Fibroblast of skin of left quadriceps (primary cell): Measurements from ENCODE around the gene ERCC4.

Source experiments
- DNase-seq, 2 experiments: peaks; one replicate each; pipeline ENCODE4 v3.0.0-alpha.2; 2013; ENCODE audit warnings: low read depth in 2 of 2

Gene ERCC4

GRCh38 chr16:13994239-13995106 lies 74.5 kb downstream of the ERCC4 start:
- no peak for DNase-seq

DNA sequence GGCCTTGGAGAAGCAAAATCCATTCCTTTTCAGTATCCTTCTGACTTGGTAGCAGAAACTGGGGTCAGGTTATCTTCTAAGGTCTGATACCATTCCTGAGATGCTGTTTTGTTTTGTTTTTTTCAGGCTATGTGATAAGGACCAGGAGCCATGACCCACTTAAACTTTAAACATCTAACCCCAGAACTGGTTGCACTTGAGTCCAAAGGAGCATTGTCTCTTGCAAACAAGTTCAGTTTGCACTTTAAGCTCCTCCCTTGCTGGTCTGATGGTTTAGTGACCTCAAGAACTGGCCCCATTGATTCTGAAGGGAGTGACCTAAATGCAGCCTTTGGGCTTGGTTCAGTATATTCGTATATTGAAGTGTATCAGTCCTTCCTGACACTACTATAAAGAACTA lies 75.2 kb downstream of the ERCC4 start:
- DNase-seq, result no peak

GRCh38 chr16:13996778-13997288 lies 76.9 kb downstream of the ERCC4 start:
- DNase-seq, result no peak

DNA sequence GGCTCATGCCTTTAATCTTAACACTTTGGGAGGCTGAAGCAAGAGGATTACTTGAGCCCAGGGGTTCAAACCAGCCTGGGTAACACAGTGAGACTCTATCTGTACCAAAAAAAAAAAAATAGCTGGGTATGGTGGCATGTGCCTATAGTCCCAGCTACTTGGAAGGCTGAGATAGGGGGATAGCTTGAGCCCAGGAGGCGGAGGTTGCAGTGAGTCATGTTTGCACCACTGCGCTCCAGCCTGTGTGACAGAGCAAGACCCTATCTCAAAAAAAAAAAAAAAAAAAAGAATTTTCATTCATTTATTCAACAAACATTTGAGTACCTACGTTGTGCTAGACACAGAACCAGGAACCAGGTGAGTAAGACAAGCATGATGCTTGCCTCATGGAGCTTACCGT lies 77.6 kb downstream of the ERCC4 start:
- DNase-seq, result no peak

DNA sequence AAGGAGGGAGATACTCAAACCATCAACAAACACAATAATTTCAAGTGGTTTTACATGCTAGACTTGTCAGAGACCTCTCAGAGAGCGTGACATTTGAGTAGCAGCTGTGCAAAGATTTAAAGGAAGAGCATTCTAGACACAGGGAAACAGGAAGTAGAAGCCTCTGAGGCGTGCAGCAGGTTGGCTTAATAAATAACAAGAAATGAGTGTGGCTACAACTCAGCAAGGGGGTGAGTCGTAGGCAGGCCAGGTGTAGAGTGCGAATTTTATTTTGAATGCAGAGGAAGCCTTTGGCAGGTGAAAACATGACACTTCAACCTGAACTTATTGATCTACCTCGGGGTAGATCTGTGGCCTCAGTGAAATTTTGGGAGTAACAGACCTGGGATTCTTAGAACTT lies 78.0 kb downstream of the ERCC4 start:
- no peak for DNase-seq

- no peak for DNase-seq
Measured at GRCh38 chr16:13999071-13999894, 79.3 kb downstream of the ERCC4 start.

DNA sequence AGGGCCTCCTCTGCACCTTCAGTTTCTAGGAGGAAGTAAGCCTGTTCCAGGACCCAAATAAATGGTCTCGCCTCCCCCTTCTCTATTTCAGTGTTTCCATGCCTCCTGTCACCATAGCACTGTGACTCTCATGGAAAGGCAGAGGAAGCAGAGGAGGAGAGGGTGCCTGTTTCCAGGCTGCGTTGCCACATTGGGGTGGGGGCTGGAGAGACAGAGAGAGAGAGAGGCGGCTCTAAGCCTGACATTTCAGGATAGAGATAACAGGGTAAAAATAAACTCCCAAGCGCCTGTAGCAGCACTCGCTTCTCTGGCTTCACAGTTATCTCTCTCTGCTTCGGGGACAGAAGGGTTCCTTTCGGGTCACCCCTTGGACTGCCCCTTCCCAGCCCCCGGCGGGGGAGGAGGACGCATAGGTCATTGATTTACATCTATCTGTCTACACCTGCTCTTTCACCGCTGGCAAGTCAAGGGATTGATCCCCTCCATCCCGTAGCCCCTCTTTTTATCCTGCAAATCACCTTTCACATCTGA lies 80.0 kb downstream of the ERCC4 start:
- no peak for DNase-seq

DNA sequence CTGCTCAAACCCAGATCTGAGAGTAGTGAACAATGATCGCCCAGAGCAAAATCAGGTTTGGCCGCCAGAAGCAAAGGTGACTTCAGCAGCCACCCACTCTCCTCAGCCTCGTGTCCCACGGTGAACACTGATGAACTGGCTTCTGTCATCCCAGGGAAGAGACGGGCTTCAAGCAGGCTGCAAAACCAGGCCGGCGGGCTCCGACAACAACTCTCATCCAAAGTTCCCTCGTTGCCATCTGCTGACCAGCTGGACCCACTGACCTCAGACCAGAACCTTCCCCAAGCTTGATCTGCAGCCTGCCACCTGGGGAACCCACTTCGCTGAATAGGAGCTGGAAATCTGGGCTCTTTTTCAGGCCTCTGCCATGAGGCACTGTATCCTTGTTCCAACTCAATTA lies 81.6 kb downstream of the ERCC4 start:
- no peak for DNase-seq
